ENCODE results near the gene DNAL1.
A peak's percentile ranks its signal among the peaks of the same experiment; 100 is the strongest.

- TF ChIP-seq CTCF (IDR thresholded peaks at IDR 0.05) (peak in 4 of 5 experiments; percentile 7 to 32 (median 26)), POLR2A (IDR thresholded peaks at IDR 0.05) (no peak), EP300 (IDR thresholded peaks at IDR 0.05) (no peak)
Measured at GRCh38 chr14:73634011-73634833, 10.6 kb upstream of the DNAL1 start.
